ENCODE results near the gene SAMD3.
"Not testable (repeated sequence)": the region's sequence is repeated elsewhere in the genome, so short reads cannot be mapped to it uniquely, and the experiment has no call there.

SAMD3 gene

DNA sequence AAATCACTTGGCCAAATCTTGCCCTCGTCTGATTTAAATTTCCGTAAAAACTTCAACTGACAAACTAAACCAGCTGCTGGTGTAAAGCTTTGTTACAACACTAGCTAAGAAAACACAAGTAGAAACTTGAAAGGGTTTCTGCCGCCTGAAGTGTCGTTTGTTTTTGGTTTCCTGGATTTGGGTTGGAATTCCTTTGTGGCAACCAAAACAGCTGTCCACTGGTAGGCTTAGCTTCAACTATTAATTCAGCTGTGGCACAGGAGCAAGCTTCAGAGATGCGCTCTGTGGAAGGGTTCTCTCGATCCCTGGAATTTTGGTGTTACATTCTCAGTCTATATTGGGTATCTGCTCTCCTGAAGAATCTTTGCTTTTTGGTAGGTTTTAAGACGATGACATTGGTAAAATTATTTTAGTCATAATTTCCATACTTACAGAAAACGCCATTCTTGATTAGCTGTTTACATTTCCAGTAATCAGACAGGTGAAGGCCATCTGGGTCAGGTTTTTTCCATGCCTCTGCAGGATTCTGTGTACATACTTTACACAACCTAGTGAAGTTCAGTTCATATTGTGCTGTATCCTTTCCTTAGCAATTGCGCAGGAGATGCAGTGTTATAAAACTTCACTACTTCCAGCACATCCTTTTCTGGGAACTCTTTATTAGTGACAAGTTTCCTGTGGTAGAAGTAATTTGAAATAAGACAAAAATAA lies 29.9 kb upstream of the SAMD3 start:
- DNase-seq (ENCODE audit: low read depth), result no peak
- TF ChIP-seq, protein P1, sequence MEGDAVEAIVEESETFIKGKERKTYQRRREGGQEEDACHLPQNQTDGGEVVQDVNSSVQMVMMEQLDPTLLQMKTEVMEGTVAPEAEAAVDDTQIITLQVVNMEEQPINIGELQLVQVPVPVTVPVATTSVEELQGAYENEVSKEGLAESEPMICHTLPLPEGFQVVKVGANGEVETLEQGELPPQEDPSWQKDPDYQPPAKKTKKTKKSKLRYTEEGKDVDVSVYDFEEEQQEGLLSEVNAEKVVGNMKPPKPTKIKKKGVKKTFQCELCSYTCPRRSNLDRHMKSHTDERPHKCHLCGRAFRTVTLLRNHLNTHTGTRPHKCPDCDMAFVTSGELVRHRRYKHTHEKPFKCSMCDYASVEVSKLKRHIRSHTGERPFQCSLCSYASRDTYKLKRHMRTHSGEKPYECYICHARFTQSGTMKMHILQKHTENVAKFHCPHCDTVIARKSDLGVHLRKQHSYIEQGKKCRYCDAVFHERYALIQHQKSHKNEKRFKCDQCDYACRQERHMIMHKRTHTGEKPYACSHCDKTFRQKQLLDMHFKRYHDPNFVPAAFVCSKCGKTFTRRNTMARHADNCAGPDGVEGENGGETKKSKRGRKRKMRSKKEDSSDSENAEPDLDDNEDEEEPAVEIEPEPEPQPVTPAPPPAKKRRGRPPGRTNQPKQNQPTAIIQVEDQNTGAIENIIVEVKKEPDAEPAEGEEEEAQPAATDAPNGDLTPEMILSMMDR (IDR thresholded peaks at IDR 0.05; ENCODE audit: control insufficient read depth, extremely low read depth, insufficient read depth), result no peak
- H3K4me3 ChIP-seq (ENCODE audit: low read depth, low read length), result no peak overlapping the region

DNA sequence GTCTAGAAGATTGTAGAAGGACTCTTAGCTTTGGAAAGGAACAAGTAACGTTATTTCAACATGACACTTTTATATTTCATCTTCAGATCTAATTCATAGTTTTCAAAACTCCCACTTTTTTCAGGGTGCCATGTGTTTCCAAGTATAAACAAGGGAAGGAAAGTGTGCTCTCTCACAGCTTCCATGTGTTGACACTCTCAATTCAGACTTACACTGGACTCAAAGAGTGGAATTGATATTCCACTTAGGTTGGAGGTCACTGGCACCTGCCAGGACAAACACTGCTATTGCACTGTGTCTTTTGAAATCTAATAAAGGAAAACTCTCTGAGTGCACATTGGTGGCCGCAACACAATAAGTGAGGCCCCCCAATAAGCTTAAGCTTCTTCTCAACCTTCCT lies 22.5 kb upstream of the SAMD3 start:
- no peak for DNase-seq (ENCODE audit: low read depth)
- TF ChIP-seq, protein P1 (IDR thresholded peaks at IDR 0.05; ENCODE audit: control insufficient read depth, extremely low read depth, insufficient read depth), result no peak
- H3K4me3 ChIP-seq (ENCODE audit: low read depth, low read length), result no peak overlapping the region

DNA sequence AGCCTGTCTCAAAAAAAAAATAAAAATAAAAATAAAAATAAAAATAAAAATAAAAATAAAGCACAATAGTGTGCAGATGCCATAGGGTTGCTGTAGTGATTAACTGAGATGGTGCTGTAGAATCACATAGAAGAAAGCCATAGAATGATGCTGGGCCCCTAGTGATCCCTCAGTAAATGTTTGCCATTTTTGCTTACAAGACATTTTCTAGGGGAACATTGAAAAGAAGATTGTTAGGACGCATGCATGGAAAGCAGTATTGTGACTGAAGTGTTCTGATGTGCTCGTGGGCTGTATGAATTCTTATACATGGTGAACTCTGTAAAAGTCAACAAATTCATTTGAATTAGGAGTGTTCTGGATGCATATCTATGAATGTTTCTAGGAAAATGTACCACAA lies 22.0 kb upstream of the SAMD3 start:
- DNase-seq (ENCODE audit: low read depth), result no peak
- no peak overlapping the region for H3K4me3 ChIP-seq (ENCODE audit: low read depth, low read length)
- TF ChIP-seq, protein P1 (IDR thresholded peaks at IDR 0.05; ENCODE audit: control insufficient read depth, extremely low read depth, insufficient read depth), result no peak

GRCh38 chr6:130240232-130240631 lies 17.5 kb upstream of the SAMD3 start:
- no peak for DNase-seq (ENCODE audit: low read depth)
- TF ChIP-seq, protein P1 (IDR thresholded peaks at IDR 0.05; ENCODE audit: control insufficient read depth, extremely low read depth, insufficient read depth), result no peak
- no peak overlapping the region for H3K4me3 ChIP-seq (ENCODE audit: low read depth, low read length)

- no peak overlapping the region for H3K4me3 ChIP-seq (ENCODE audit: low read depth, low read length)
- DNase-seq (ENCODE audit: low read depth), result no peak
- TF ChIP-seq, protein P1 (IDR thresholded peaks at IDR 0.05; ENCODE audit: control insufficient read depth, extremely low read depth, insufficient read depth), result no peak
Measured at GRCh38 chr6:130239755-130240154, 17.0 kb upstream of the SAMD3 start.

- H3K4me3 ChIP-seq (ENCODE audit: low read depth, low read length), result no peak overlapping the region
- no peak for DNase-seq (ENCODE audit: low read depth)
- TF ChIP-seq, protein P1 (IDR thresholded peaks at IDR 0.05; ENCODE audit: control insufficient read depth, extremely low read depth, insufficient read depth), result no peak
Measured at GRCh38 chr6:130233330-130233729, 10.6 kb upstream of the SAMD3 start.

- not testable (repeated sequence) for H3K4me3 ChIP-seq (ENCODE audit: low read depth, low read length)
Measured at GRCh38 chr6:130230531-130230930, 7.8 kb upstream of the SAMD3 start.

More at GRCh38 chr6:130230531-130230930, 7.8 kb upstream of the SAMD3 start:
- DNase-seq (ENCODE audit: low read depth), result peak; percentile 91

All from LNCaP clone FGC (cell line).